ENCODE data around the gene NCKIPSD.
"Not testable (repeated sequence)": the region's sequence is repeated elsewhere in the genome, so short reads cannot be mapped to it uniquely, and the experiment has no call there.

Gene NCKIPSD

DNA sequence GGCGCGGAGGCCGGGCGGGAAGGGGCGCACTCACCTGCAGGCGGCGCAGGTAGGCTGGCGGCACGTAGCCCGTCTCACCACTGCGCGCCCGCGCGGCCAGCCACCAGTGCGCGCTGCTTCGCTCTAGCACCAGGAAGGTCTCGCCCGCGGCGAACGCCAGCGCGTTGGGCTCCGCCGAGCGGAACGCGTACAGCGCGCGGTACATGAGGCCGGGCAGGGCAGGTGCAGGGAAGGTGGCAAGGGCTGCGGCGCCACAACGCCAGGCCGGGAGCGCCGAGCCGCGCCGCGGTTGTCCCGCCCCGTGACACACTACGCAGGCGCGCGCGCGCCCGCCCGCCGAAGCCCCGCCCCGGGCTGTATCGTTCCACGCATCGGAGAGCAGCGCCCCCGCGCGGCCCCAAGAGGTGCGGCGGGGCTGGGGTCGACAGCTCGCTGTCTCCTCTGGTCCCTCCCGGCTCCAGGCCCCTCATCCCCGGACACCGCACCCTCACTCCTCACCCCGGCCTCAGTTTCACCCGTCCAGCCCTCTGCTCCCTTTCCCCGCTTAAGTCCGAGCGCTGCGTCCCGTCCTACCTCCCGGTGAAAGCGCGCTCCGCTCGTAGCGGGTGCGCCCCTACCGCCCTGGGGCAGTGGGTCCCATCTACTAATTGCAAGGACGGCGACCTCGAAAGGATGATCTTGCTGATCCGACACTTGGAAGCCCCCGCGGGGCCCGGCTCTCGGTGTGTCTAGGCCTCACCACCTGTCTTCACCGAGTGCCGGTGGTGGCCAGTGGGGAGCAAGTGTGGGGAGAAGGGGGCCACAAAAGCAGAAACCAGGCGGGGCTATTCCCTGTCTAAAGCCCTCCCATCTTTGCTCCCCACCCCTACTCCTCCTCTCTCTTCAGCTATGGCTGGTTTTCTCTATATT lies at the start of gene NCKIPSD:
Gene NCKIPSD, minus strand, starts transcription at position 313 of the 909 bp plus-strand sequence. Its CDS starts 108 bp downstream, at position 205.
- DNase-seq: peak; percentile 91

GRCh38 chr3:48735075-48735767 lies 49.5 kb upstream of the NCKIPSD start:
- not testable (repeated sequence) for DNase-seq

DNA sequence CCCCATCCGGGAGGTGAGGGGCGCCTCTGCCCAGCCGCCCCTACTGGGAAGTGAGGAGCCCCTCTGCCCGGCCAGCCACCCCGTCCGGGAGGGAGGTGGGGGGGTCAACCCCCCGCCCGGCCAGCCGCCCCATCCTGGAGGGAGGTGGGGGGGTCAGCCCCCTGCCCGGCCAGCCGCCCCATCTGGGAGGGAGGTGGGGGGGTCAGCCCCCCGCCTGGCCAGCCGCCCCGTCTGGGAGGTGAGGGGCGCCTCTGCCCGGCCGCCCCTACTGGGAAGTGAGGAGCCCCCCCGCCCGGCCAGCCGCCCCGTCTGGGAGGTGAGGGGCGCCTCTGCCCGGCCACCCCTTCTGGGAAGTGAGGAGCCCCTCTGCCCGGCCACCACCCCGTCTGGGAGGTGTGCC lies 48.8 kb upstream of the NCKIPSD start:
- DNase-seq: not testable (repeated sequence)

DNA sequence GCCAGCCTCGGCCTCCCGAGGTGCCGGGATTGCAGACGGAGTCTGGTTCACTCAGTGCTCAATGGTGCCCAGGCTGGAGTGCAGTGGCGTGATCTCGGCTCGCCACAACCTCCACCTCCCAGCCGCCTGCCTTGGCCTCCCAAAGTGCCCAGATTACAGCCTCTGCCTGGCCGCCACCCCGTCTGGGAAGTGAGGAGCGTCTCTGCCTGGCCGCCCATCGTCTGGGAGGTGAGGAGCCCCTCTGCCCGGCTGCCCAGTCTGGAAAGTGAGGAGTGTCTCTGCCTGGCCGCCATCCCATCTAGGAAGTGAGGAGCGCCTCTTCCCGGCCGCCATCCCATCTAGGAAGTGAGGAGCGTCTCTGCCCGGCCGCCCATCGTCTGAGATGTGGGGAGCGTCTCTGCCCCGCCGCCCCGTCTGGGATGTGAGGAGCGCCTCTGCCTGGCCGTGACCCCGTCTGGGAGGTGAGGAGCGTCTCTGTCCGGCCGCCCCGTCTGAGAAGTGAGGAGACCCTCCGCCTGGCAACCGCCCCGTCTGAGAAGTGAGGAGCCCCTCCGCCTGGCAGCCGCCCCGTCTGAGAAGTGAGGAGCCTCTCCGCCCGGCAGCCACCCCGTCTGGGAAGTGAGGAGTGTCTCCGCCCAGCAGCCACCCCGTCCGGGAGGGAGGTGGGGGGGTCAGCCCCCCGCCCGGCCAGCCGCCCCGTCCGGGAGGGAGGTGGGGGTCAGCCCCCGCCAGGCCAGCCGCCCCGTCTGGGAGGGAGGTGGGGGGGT lies 48.2 kb upstream of the NCKIPSD start:
- not testable (repeated sequence) for DNase-seq

- DNase-seq: no peak
Observed at GRCh38 chr3:48727511-48727910, 41.8 kb upstream of the NCKIPSD start.

DNA sequence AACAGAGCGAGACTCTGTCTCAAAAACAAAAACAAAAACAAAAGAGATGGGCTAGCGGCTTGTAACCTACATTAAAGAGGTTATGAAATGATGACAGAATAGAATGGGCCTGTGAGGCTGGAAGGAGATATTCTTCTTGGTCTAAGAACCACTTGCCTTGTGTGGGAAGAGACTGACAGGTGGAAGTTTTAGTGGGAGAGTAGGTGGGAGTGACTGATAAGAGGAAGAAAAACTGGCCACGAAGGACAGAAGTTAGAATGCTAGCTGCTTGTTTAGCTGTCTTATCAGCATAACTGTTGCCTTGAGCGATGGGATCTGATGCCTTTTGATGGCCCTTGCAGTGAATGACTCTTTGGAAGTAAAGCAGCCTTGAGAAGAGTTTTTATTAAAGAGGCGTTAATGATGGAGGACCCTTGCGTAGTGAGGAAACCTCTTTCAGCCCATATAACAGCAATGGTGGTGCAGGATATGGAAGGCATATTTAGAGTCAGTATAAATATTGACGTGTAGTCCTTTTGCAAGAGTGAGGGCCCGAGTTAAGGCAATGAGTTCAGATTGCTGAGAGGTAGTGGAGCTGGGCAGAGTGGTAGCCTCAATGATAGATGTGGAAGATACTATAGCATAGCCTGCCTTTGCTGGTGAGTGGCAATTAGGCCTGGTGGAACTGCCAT lies 39.6 kb upstream of the NCKIPSD start:
- DNase-seq: not testable (repeated sequence)

- DNase-seq: no peak
Observed at GRCh38 chr3:48723725-48724124, 38.0 kb upstream of the NCKIPSD start.

DNA sequence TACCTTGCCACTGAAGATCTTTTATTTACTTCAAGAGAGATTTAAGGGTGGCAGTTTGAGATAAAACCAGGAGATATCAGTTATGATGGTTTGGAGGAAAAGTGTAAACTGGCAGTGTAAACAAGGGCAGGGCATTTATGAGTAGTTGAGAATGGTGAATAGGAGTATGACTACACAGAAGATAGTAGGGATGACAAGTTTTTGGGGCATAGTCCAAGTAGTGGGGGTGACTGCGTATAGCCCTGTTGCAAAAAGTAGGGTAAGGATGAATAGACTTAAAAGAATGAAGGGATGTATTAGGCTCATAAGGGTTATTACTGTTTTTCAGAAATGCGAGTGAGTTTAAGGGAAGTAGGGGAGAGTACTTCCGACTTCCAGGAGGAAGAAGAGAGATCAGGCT lies 37.6 kb upstream of the NCKIPSD start:
- DNase-seq: not testable (repeated sequence)

GRCh38 chr3:48716982-48717746 lies 31.4 kb upstream of the NCKIPSD start, which contains the start of gene IP6K2:
Gene IP6K2 (minus strand): TSS chr3:48717221. CDS start chr3:48695291, 21,930 bp downstream.
- peak; percentile 99 for DNase-seq

- DNase-seq: peak; percentile 22
Observed at GRCh38 chr3:48716508-48716981, 30.8 kb upstream of the NCKIPSD start.

DNA sequence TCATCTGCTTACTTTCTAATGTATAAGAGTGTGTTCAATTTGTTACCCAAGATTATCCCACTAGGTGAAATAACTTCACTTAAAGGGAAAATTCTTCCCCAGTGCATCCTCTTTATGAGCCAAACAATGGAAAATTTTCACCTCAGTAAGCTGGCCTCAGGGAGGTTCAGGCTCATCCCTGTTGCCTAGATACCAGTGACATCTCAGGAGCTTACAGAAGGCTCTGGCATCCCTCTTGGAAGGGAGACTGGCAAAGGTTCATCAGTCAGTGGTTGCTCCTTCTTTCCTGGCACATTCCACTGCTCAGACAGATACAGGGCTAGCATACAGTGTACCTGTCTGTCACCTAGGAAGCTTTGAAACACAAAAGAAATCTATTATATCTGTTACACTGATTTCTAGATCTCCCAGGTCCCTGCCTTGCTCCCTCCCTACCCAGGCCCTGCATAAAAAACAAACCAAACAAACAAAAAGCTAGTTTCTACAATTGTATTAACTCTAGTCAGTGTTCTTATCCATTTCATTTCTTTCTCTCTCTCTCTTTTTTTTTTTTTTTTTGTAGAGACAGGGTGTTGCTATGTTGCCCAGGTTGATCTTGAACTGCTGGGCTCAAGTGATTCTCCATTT lies 29.6 kb upstream of the NCKIPSD start:
- no peak for DNase-seq

GRCh38 chr3:48711727-48712126 lies 26.0 kb upstream of the NCKIPSD start:
- DNase-seq: no peak

- DNase-seq: no peak
Observed at GRCh38 chr3:48709051-48709461, 23.3 kb upstream of the NCKIPSD start.

DNA sequence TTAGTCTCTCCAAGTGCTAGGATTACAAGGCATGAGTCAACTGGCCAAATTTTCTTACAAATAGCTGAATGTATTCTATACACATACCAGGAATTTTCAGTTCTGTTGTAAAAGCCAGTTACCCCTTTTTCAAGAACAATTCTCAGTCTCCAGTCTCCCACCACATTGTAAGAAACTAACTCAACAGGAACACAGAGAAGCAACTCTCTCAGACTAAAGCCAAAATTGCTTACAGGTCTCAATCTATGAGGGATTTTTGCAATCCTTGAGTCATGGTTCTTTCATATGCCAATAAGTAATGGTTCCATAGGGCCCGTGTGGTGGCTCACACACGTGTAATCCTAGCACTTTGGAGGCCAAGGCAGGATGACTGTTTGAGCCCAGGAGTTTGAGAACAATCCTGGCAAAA lies 22.8 kb upstream of the NCKIPSD start:
- no peak for DNase-seq

DNA sequence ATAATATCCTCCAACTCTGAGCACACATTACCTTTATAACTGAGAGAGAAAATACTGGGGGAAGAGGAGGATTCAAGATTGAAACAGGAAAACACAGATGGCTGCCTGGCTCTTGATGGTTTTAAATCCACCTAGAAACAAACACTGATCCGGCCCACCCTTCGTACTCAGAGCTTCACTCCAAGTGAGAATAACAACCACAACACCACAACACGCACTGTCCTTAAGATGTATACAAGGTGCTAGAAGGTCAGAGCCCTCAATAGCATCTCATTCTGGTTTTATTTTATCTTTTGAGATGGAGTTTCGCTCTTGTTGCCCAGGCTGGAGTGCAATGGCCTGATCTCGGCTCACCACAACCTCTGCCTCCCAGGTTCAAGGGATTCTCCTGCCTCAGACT lies 21.4 kb upstream of the NCKIPSD start:
- no peak for DNase-seq

- no peak for DNase-seq
Observed at GRCh38 chr3:48702320-48702920, 16.7 kb upstream of the NCKIPSD start.

DNA sequence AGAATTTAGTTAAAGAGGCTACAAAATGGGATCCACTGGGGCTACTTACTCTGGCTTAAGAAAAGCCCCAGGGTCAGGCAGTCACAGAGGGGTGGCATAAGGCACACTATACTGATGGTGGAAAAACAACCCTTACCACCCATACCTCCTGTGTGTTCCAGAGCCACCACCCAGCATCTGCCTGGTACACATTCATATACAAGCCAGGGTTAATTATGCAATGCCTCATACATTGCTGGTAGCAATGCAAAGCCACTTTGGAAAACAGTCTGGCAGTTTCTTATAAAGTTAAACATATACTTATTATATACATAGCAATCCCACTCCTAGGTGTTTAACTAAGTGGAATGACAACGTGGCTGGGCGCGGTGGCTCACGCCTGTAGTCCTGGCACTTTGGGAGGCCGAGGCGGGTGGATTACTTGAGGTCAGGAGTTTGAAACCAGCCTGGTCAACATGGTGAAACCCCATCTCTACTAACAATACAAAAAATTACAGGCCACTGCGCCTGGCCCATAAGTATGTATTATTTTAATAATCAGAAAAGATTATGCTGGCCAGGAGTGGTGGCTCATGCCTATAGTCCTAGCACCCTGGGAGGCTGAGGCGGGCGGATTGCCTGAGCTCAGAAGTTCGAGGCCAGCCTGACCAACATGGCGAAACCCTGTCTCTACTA lies 15.2 kb upstream of the NCKIPSD start:
- DNase-seq: no peak

GRCh38 chr3:48698891-48699290 lies 13.2 kb upstream of the NCKIPSD start:
- DNase-seq: no peak

- no peak for DNase-seq
Observed at GRCh38 chr3:48697952-48698351, 12.2 kb upstream of the NCKIPSD start.

DNA sequence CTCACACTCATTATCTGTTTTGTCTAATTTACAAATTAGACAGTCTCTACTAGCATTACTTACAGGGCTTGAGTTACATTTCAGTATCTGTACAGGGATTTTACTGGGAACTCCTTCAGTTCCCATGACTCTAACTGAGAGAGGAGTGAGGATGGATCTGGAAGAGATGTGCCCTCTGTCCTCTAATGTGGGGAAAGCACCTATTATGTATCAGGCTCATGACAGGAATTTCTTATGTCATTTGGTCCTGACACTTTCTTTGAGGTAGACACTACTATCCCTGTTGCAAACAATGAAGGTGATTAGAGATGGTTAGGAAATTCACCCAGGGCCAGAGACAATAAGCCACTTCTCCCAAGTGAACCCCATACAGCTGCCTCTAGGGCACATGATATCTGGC lies 10.9 kb upstream of the NCKIPSD start:
- no peak for DNase-seq

Measured in stimulated activated CD4-positive, alpha-beta T cell treated with anti-CD3 and anti-CD28 coated beads, Interleukin-4, amount 100 ng/mL, for 24 hours (primary cell).